ENCODE results near the gene NLGN1.
"Not testable (repeated sequence)": the region's sequence is repeated elsewhere in the genome, so short reads cannot be mapped to it uniquely, and the experiment has no call there.

The NLGN1 gene

DNA sequence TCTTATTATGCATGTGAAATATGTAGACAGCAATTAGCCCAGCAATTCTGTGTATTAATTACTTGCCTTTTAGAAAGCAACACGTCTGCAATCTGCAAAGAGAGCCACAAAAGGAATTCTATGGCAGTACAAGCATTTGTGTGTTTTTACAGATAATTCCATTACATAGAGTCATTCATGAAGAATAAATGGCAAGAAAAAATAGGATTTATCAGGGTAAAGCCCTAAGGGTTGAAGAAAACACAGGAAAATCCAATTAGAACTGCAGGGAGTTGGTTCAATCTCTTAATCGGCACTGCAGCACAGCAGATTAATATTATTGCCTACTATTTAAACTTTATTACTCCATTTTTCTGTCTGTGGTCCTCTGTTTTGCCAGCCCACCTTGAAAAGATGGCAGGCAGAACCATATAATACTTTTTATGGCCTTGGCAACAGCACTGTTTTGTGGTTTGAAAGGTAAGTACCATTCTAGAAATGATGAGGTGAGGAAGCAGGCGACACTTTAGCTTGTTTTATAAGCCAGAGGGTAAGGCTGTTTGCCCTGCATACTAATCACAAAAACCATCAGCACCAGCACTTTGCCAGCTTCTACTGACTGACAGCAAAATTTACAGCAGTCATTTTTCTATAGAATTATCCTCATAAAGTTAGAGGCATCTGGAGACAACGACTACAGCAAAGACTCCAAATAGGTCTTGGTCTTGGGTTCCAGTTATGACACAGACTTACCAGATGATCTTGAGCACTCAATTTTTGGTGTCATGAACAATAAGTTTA is 823.4 kb downstream of the NLGN1 start:
- no peak for DNase-seq (ENCODE audit: low spot score)

- no peak for DNase-seq (ENCODE audit: low spot score)
Observed at GRCh38 chr3:174223042-174223441, 825.5 kb downstream of the NLGN1 start.

- no peak for DNase-seq (ENCODE audit: low spot score)
Observed at GRCh38 chr3:174223626-174224025, 826.1 kb downstream of the NLGN1 start.

- DNase-seq (ENCODE audit: low spot score) = no peak
Observed at GRCh38 chr3:174229916-174230315, 832.4 kb downstream of the NLGN1 start.

DNA sequence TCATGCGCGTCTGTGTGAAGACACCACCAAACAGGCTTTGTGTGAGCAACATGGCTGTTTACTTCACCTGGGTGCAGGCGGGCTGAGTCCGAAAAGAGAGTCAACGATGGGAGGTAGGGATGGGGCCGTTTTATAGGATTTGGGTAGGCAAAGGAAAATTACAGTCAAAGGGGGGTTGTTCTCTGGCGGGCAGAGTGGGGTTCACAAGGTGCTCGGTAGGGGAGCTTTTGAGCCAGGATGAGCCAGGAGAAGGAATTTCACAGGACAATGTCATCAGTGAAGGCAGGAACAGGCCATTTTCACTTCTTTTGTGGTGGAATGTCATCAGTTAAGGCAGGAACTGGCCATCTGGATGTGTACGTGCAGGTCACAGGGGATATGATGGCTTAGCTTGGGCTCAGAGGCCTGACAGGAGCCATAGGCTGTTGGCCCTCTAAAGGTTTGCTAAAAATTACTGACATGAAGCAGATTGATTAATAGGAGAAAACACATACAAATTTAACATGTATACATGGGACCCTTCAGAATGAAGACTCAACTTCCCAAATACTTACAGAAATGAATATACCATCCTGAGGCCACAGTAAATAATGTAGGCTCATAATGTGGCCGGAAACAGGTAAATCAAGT is 834.6 kb downstream of the NLGN1 start:
- not testable (repeated sequence) for DNase-seq (ENCODE audit: low spot score)

GRCh38 chr3:174232658-174233429 is 835.3 kb downstream of the NLGN1 start:
- no peak for DNase-seq (ENCODE audit: low spot score)

DNA sequence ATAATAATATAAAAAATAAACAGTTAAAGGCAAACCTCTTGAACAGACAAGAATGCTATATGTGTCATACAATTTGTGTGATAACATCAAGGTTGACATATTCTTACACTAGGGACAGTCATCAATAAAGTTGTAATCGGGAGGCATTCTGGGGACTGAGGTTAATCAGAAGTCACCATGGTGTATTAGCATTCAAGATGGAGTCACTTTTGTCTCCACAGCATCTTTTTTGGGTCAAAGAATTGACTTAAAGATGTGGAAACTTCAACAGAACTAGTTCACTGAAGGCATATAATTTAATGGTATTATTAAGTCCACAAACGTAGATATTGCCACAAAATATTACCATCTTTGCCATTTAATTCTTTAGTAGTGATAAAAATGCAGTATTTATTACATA is 836.0 kb downstream of the NLGN1 start:
- DNase-seq (ENCODE audit: low spot score) = no peak

GRCh38 chr3:174242311-174243041 is 844.9 kb downstream of the NLGN1 start:
- no peak for DNase-seq (ENCODE audit: low spot score)

GRCh38 chr3:174243171-174243570 is 845.6 kb downstream of the NLGN1 start:
- no peak for DNase-seq (ENCODE audit: low spot score)

DNA sequence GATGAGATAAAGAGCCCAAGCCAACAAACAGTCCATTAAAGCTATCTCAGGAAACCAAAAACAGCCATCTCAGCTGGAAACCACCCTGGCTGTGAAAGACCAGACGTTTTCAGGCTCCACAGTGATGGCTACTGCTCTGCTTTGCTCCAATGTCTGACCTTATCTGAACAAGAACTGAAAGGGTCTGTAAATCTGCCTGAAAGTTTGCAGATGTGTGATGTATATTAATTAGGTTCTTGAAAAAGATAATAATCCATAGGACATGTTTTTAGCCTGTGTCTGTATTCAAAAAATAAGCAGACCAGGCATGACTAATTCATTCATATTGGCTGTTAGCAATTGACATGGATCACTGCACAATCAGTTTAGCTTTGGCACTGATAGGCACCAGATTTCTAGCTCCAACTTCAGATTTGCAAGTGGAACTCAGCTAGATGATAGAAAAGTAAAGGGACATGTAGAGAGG is 850.2 kb downstream of the NLGN1 start:
- no peak for DNase-seq (ENCODE audit: low spot score)

DNA sequence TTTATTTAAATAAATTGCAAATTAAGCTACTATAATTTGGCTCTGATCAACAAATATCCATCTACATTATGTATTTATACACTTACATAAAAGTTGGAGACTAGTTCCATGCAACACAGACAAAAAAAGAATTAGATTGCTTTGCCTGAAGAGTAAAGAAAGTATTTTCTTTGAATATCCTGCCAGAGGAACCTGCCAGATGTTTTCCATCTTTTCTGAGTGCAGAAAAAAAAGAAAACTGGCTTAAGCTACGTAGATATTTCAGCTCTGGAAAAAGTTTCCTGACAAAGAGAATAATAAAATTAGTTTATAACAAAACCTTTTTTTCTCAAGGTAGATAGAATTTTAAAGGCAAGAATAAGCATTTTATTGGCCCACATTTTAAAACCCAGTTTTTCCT is 854.1 kb downstream of the NLGN1 start:
- no peak for DNase-seq (ENCODE audit: low spot score)

- no peak for DNase-seq (ENCODE audit: low spot score)
Observed at GRCh38 chr3:174253196-174253823, 855.8 kb downstream of the NLGN1 start.

DNA sequence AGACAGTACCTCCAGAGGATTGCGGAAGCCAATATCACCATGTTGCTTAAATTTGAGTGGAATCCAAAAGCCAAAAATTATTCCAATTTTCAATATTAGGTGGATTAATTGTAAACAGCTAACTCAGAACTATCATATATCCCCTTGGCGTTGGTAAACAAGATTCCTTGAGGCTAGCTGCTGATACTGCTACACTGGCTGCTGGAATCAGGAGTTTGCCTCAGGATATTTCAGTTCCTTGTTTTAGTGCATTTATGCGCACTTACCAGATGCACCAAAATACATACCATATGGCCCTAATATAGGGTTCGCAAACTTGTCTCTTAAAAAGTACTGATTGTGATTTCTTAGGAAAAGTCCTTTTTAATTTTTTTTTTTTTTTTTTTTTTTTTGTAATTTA is 856.4 kb downstream of the NLGN1 start:
- no peak for DNase-seq (ENCODE audit: low spot score)

- DNase-seq (ENCODE audit: low spot score) = no peak
Observed at GRCh38 chr3:174255454-174255853, 857.9 kb downstream of the NLGN1 start.

GRCh38 chr3:174266476-174266875 is 868.9 kb downstream of the NLGN1 start:
- DNase-seq (ENCODE audit: low spot score) = no peak

DNA sequence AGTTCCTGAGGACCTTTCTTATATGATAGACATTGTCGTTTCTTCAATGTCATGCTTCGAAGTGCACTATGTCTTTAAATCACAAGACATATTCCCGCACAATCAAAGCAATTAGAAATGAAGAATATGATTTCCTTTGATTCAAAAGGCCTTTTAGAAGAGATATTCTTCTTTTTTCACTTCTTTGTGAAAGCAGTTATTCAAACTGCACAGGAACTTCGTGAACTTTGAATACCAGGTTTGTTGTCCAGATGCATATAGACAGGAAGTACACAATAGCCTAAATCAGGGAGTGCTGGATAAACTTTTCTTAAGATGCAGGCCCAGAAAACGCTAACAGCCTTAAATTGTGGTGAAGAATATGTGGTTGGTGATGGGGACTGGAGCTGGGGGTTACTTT is 870.5 kb downstream of the NLGN1 start:
- DNase-seq (ENCODE audit: low spot score) = no peak

DNA sequence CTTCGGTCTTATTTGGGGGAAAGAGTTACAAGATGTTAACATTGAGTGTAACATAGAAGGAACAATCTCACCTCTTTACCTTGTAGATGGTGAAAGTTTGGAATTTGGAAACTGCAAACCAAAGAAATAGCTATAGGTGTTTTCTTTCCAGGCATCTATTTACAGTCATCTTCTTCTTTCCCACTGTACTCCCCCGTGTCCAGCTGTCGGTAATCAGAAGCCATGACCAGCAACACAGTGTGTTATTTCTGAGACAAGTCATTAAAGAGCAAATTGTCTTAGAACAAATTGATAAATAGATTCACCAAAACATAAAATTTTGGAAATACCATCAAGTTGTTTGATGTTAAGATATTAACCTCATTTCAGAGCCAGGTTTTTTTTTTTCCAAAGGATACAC is 871.0 kb downstream of the NLGN1 start:
- DNase-seq (ENCODE audit: low spot score) = no peak

DNA sequence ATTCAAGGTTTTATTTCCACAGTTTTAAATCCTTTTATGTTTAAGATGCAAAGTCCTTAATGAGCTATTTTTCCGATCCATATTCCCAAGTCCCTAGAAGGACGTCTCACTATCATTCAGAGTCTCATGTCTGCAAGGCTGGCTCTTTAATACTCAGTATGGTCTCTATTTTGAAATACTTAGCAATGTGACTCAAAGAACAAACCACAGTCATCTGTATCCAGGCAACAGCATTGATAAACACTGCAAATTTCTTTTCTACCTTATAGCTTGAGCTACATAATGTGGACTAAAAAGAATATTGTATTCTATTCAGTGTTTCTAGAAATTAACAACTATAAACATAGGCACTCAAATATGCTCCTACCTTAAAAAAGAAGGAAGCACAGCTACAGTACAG is 873.3 kb downstream of the NLGN1 start:
- DNase-seq (ENCODE audit: low spot score) = no peak

GRCh38 chr3:174275336-174275735 is 877.8 kb downstream of the NLGN1 start:
- no peak for DNase-seq (ENCODE audit: low spot score)

DNA sequence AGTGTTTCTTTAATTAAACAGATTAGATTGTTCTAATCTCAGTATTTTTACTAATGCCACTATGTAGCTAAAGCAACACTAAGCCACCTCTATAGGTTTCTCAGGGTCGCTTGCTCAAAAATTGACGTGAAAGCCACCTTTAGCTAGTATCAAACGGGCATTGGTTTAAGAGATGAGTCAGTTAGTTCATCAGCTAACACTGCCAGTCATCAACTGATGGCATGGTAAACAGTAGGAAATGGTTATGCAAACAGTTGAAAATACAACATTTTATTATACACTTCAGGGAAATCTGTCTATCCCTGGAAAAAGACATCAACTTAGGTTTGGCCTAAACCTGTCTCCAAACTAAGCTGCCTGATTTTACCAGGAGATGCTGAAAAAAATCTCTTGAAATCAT is 879.3 kb downstream of the NLGN1 start:
- DNase-seq (ENCODE audit: low spot score) = no peak

GRCh38 chr3:174278094-174278493 is 880.5 kb downstream of the NLGN1 start:
- DNase-seq (ENCODE audit: low spot score) = no peak

GRCh38 chr3:174280186-174280585 is 882.6 kb downstream of the NLGN1 start:
- DNase-seq (ENCODE audit: low spot score) = no peak

Data from RKO (cell line).